Calu3 (cell line): ENCODE data around the gene FLRT1. TPM values are rescaled to one million over a fixed set of nuclear protein-coding genes. Genes with fewer than 3 reads are reported as not detected.

Experiments used
- BruUV-seq: library from RNA; stranded (reverse); fragments of 400-500 nt; replicated peaks from 2 replicates; lab custom pipeline; 2021; lab: Mats Ljungman, UMichigan
- CTCF ChIA-PET: fragments of 300-600 bp; sonication (Branson Sonifier 250); formaldehyde crosslinking; loops from one replicate; lab custom pipeline; 2022; ENCODE audit warnings: antibody characterized with exemption; lab: Charles Lee
- DNase-seq: peaks from one replicate; pipeline ENCODE4 v3.0.0; 2022
- H3K27ac Mint-ChIP-seq: one replicate; pipeline ENCODE4 v1.8.0; 2022; ENCODE audit warnings: mixed read lengths; ENCODE audit not compliant: unreplicated experiment
- H3K27me3 Mint-ChIP-seq: one replicate; pipeline ENCODE4 v1.8.0; 2022; ENCODE audit warnings: mixed read lengths; ENCODE audit not compliant: unreplicated experiment
- H3K36me3 Mint-ChIP-seq: one replicate; pipeline ENCODE4 v1.8.0; 2022; ENCODE audit warnings: mild to moderate bottlenecking, moderate library complexity, mixed read lengths; ENCODE audit not compliant: insufficient read depth, unreplicated experiment
- H3K4me1 Mint-ChIP-seq: one replicate; pipeline ENCODE4 v1.8.0; 2022; ENCODE audit warnings: mild to moderate bottlenecking, low read depth, mixed read lengths; ENCODE audit not compliant: unreplicated experiment
- H3K4me3 Mint-ChIP-seq: one replicate; pipeline ENCODE4 v1.8.0; 2022; ENCODE audit warnings: mild to moderate bottlenecking, low read depth, moderate library complexity, mixed read lengths; ENCODE audit not compliant: unreplicated experiment
- H3K9me3 Mint-ChIP-seq: one replicate; pipeline ENCODE4 v1.8.0; 2022; ENCODE audit warnings: low read depth, mixed read lengths; ENCODE audit not compliant: unreplicated experiment
- intact Hi-C: fragments of 100-400 bp; cut with micrococcal nuclease; formaldehyde crosslinking; loops from one replicate; pipeline ENCODE4 v1.10.0; 2022; ENCODE audit not compliant: unreplicated experiment
- total RNA-seq: library from RNA; stranded (reverse); gene quantifications from 2 replicates; pipeline ENCODE4 v1.2.3, GENCODE V29; 2022
- TF ChIP-seq, protein P1 (sequence below): fragments of 200-600 bp; IDR thresholded peaks from one replicate; pipeline ENCODE4 v1.8.0; 2022; ENCODE audit warnings: antibody characterized with exemption; ENCODE audit not compliant: unreplicated experiment

Gene FLRT1
- total RNA-seq, 1 experiment from 2014 or later: 0.09 TPM

DNA sequence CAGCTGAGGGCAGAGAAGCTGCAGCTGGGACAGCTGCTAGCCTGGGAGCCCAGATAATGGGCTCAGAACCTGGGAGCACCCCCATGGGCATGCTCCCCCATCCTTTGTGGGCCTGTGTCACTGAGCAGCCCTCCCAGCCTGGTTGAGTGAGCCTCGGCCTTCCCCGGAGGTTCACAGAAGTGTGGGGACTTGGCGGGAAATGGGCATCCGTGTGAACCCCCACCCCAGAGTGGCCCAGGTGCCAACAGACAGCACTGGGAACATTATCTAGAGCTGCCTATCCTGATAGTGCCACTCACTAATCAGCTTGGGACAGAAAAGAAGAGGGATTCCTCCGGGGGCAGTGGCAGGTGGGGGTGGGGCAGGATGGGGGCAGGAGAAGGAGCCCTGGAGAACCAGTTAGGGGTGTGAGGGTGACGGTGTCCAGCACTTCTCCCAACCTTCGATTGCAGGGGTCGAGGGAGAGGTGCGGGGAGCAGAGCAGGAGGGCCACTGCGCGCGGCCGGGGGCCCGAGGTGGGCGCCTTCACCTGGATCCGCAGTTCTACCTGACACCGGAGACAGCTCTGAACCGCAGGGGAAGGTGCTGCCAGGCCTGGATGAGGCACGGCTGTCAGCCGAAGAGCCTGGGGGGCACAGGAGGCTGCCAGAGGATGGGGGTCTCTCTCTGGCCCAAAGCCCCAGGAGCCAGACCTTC lies 33.1 kb downstream of the FLRT1 start:
- Mint-ChIP-seq H3K4me1 (no peaks in the 10 kb centered on the region), H3K36me3 (no peaks in the 10 kb centered on the region), H3K9me3 (no peaks in the 10 kb centered on the region), H3K27ac (no peak overlapping the region), H3K27me3 (no peaks in the 10 kb centered on the region), H3K4me3 (no peak overlapping the region)
- no peak for DNase-seq
- CTCF ChIA-PET: interaction anchor here (0.6 kb wide), 2 partner anchors 36 to 429 kb away, joined by 5 to 6 read pairs; no protein-coding TSS in a partner anchor
- intact Hi-C loops: no loop called here
- TF ChIP-seq, protein P1, sequence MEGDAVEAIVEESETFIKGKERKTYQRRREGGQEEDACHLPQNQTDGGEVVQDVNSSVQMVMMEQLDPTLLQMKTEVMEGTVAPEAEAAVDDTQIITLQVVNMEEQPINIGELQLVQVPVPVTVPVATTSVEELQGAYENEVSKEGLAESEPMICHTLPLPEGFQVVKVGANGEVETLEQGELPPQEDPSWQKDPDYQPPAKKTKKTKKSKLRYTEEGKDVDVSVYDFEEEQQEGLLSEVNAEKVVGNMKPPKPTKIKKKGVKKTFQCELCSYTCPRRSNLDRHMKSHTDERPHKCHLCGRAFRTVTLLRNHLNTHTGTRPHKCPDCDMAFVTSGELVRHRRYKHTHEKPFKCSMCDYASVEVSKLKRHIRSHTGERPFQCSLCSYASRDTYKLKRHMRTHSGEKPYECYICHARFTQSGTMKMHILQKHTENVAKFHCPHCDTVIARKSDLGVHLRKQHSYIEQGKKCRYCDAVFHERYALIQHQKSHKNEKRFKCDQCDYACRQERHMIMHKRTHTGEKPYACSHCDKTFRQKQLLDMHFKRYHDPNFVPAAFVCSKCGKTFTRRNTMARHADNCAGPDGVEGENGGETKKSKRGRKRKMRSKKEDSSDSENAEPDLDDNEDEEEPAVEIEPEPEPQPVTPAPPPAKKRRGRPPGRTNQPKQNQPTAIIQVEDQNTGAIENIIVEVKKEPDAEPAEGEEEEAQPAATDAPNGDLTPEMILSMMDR: no peak
- no TSS peak for BruUV-seq

DNA sequence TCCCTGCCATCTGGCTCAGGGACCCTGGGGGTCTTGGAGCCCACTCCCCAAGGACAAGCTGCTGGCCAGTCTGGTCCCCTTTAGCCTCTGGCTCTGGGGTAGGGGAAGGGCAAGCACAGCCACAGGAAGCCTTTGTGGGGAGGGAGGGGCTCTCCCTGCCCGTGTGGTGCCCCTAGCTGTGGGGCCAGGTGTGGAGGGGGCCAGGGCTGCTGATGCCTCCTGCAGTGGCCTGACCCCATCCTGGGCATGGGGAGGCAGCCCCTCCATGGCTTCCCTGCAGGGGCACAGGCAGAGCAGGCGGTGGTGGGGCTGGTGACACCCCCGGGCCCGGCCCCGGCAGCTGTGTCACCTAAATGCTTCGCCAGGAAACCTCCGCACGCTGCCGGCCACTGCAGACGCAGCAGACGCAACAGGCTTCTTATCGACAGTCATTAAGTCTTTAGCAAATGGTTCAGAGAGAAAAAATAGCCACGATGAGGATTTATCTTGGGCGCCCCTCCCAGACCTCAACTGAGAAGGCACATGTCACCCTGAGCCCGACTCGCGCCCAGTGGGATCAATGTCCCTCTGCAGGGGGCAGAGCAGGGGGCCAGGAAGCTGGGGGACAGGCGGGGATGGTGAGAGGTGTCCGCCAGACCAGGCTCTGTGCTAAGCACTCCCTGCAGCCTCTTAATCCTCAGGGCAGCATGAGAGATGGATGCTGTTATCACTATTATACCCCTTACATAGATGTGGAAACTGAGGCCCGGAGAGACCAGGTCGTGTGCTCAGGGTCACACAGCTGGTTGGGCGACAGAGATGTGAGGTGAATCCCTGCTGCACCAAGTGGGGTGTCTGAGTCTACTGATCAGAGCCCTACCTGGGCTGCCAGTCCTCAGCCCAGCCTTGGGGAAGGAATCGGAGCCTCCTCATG lies 33.9 kb downstream of the FLRT1 start:
- peaks cover 5% of the 10 kb centered on the region for H3K36me3 Mint-ChIP-seq
- H3K27ac Mint-ChIP-seq: no peak overlapping the region
- no peak overlapping the region for H3K4me3 Mint-ChIP-seq
- TF ChIP-seq, protein P1: no peak
- DNase-seq: no peak
- no peaks in the 10 kb centered on the region for H3K9me3 Mint-ChIP-seq
- no peaks in the 10 kb centered on the region for H3K4me1 Mint-ChIP-seq
- BruUV-seq: no TSS peak
- H3K27me3 Mint-ChIP-seq: no peaks in the 10 kb centered on the region
- intact Hi-C loops: no loop called here
- CTCF ChIA-PET: interaction anchor here (0.6 kb wide), 2 partner anchors 37 to 43 kb away, joined by 3 to 6 read pairs; no protein-coding TSS in a partner anchor

GRCh38 chr11:64070314-64070681 lies 34.6 kb downstream of the FLRT1 start:
- CTCF ChIA-PET: interaction anchor here (0.6 kb wide), 1 partner anchor 43 kb away, joined by 3 read pairs; no protein-coding TSS in a partner anchor
- no TSS peak for BruUV-seq
- TF ChIP-seq, protein P1: no peak
- Mint-ChIP-seq H3K4me1 (no peaks in the 10 kb centered on the region), H3K9me3 (no peaks in the 10 kb centered on the region), H3K36me3 (peaks cover 5% of the 10 kb centered on the region), H3K4me3 (no peak overlapping the region), H3K27ac (no peak overlapping the region), H3K27me3 (no peaks in the 10 kb centered on the region)
- DNase-seq: no peak
- intact Hi-C loops: no loop called here

DNA sequence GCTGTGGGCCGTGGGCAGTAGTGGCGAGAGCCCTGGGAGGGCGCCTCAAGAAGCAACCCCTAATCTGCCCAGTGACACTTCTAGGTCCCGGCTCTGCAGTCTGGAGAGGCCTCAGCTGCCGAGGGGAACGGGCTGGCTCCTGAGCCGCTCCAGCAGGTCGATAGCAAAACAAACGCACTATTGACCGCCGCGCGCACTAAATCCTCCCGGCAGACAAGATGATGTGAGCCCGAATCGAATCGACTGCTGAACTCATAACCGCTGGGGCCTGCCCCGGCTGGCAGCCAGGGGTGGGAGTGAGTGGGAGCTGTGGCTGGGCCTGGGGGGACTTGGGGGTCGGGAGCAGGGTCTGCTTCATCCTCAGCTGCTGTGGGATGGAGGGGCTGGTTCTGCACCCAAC lies 36.1 kb downstream of the FLRT1 start:
- no peaks in the 10 kb centered on the region for H3K27me3 Mint-ChIP-seq
- H3K36me3 Mint-ChIP-seq: peaks cover 5% of the 10 kb centered on the region
- BruUV-seq: no TSS peak
- CTCF ChIA-PET: no interaction called here
- no peaks in the 10 kb centered on the region for H3K4me1 Mint-ChIP-seq
- TF ChIP-seq, protein P1: no peak
- H3K27ac Mint-ChIP-seq: no peak overlapping the region
- no peak for DNase-seq
- H3K4me3 Mint-ChIP-seq: no peak overlapping the region
- H3K9me3 Mint-ChIP-seq: no peaks in the 10 kb centered on the region
- intact Hi-C loops: no loop called here
